SH-SY5Y (cell line): ENCODE results near the gene TRABD2B.

ENCODE experiments used
- GATA2 ChIP-seq: IDR thresholded peaks from 2 replicates; pipeline ENCODE4 v1.6.1; 2011; ENCODE audit warnings: mild to moderate bottlenecking, low read depth, low read length
- GATA3 ChIP-seq: IDR thresholded peaks from 2 replicates; pipeline ENCODE4 v1.6.1; 2011; ENCODE audit warnings: low read depth, mild to moderate bottlenecking, low read length, moderate library complexity

DNA sequence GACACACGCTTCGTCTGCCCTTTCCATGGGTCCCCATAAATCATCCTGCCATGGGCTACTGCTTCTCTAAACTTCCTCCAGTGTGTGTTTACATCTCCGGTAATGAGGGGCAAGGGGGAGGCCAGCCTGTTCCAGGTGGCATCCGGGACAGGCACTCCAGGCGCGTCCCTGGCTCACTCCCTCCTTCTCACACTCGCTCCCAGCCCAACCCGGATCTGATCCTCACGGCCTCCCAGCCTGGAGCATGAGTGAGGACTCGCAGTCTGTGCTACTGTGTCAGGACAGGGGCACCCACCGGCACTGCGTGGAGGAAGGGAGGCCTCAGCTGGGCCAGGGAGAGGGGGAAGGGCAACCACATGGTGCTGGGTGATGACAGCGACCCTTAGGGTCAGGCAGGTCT is 225.4 kb downstream of the TRABD2B start:
- TF ChIP-seq GATA3 (no peak), GATA2 (no peak)
